ENCODE results near the gene EPG5. TPM values are rescaled to one million over a fixed set of nuclear protein-coding genes. Genes with fewer than 3 reads are reported as not detected.

Gene EPG5
- polyA plus RNA-seq, 1 donor from 2014 or later: 18.0 TPM

DNA sequence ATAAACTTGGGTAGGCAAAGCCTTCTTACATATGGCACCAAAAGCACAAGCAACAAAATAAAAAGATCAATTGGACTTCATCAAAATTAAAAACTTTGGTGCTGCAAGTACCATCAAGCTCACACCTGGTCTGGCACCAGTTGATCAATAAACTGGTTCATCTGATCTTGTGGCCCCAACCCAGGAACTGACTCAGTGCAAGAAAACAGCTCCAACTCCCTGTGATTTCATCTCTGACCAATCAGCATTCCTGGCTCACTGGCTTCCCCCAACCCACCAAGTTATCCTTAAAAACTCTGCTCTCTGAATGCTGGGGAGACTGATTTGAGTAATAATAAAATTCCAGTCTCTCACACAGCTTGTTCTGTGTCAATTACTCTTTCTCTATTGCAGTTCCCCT lies 8.4 kb downstream of the EPG5 start:
- no peaks in the 10 kb centered on the region for H3F3A ChIP-seq (ENCODE audit: insufficient read depth, low read length, poor library complexity, severe bottlenecking)
- TF ChIP-seq, protein P1, sequence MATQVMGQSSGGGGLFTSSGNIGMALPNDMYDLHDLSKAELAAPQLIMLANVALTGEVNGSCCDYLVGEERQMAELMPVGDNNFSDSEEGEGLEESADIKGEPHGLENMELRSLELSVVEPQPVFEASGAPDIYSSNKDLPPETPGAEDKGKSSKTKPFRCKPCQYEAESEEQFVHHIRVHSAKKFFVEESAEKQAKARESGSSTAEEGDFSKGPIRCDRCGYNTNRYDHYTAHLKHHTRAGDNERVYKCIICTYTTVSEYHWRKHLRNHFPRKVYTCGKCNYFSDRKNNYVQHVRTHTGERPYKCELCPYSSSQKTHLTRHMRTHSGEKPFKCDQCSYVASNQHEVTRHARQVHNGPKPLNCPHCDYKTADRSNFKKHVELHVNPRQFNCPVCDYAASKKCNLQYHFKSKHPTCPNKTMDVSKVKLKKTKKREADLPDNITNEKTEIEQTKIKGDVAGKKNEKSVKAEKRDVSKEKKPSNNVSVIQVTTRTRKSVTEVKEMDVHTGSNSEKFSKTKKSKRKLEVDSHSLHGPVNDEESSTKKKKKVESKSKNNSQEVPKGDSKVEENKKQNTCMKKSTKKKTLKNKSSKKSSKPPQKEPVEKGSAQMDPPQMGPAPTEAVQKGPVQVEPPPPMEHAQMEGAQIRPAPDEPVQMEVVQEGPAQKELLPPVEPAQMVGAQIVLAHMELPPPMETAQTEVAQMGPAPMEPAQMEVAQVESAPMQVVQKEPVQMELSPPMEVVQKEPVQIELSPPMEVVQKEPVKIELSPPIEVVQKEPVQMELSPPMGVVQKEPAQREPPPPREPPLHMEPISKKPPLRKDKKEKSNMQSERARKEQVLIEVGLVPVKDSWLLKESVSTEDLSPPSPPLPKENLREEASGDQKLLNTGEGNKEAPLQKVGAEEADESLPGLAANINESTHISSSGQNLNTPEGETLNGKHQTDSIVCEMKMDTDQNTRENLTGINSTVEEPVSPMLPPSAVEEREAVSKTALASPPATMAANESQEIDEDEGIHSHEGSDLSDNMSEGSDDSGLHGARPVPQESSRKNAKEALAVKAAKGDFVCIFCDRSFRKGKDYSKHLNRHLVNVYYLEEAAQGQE (IDR thresholded peaks at IDR 0.05; ENCODE audit: borderline replicate concordance): no peak
- TF ChIP-seq, protein P2, sequence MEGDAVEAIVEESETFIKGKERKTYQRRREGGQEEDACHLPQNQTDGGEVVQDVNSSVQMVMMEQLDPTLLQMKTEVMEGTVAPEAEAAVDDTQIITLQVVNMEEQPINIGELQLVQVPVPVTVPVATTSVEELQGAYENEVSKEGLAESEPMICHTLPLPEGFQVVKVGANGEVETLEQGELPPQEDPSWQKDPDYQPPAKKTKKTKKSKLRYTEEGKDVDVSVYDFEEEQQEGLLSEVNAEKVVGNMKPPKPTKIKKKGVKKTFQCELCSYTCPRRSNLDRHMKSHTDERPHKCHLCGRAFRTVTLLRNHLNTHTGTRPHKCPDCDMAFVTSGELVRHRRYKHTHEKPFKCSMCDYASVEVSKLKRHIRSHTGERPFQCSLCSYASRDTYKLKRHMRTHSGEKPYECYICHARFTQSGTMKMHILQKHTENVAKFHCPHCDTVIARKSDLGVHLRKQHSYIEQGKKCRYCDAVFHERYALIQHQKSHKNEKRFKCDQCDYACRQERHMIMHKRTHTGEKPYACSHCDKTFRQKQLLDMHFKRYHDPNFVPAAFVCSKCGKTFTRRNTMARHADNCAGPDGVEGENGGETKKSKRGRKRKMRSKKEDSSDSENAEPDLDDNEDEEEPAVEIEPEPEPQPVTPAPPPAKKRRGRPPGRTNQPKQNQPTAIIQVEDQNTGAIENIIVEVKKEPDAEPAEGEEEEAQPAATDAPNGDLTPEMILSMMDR (IDR thresholded peaks at IDR 0.05; ENCODE audit: poor library complexity, severe bottlenecking): no peak
- no peak for TF ChIP-seq SMC3 (conservative IDR thresholded peaks at IDR 0.05; ENCODE audit: poor library complexity)
- TF ChIP-seq POLR2AphosphoS5 (IDR thresholded peaks at IDR 0.05): no peak
- TF ChIP-seq EZH2 (IDR thresholded peaks at IDR 0.05; ENCODE audit: borderline replicate concordance, insufficient read depth, low read length, poor library complexity, severe bottlenecking): no peak
- no peak for TF ChIP-seq TAF1 (IDR thresholded peaks at IDR 0.05; ENCODE audit: low read depth)
- no peak for TF ChIP-seq MXI1 (conservative IDR thresholded peaks at IDR 0.05; ENCODE audit: poor library complexity, severe bottlenecking)
- no peak for TF ChIP-seq RAD21 (conservative IDR thresholded peaks at IDR 0.05)
- TF ChIP-seq EP300 (conservative IDR thresholded peaks at IDR 0.05; ENCODE audit: poor library complexity, severe bottlenecking): no peak
- H3K9me3 ChIP-seq (ENCODE audit: low read length): no peaks in the 10 kb centered on the region
- H3K9ac ChIP-seq (ENCODE audit: low read length): no peak overlapping the region
- H3K9me2 ChIP-seq (ENCODE audit: insufficient read depth, low read length): no peaks in the 10 kb centered on the region
- H3K27me3 ChIP-seq (ENCODE audit: insufficient read depth, low read depth, low read length): no peaks in the 10 kb centered on the region
- H3K27ac ChIP-seq (ENCODE audit: low read length): no peak overlapping the region
- no peak overlapping the region for H3K4me3 ChIP-seq (ENCODE audit: low read length)
- peaks cover 2% of the 10 kb centered on the region for H3K36me3 ChIP-seq (ENCODE audit: insufficient read depth, low read length)
- H2AFZ ChIP-seq (ENCODE audit: low read depth, low read length): no peak overlapping the region
- no peak overlapping the region for H3K4me2 ChIP-seq (ENCODE audit: low read length)
- H3K79me2 ChIP-seq (replicated peaks; ENCODE audit: insufficient read depth, low read length): peaks cover 2% of the 10 kb centered on the region
- H4K20me1 ChIP-seq (ENCODE audit: insufficient read depth): no peaks in the 10 kb centered on the region

DNA sequence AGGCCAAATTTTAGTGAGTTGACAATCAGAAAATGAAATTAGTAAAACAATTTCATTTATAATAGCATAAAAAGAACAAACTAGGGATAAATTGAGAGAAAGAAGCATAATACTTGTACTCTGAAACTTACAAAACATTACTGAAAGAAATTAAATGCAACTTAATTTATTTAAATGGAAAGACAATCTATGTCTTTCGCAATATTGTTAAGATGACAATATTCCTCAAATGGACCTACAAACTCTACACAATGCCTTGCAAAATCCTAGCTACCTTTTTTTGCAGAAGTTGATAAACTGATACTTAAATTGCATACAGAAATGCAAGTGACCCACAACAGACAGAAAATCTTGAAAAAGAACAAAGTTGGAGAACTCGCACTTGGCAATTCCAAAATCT lies 9.1 kb downstream of the EPG5 start:
- H3K36me3 ChIP-seq (ENCODE audit: insufficient read depth, low read length): peaks cover 5% of the 10 kb centered on the region
- H3K79me2 ChIP-seq (replicated peaks; ENCODE audit: insufficient read depth, low read length): no peaks in the 10 kb centered on the region
- no peak overlapping the region for H3K27ac ChIP-seq (ENCODE audit: low read length)
- H3K9me3 ChIP-seq (ENCODE audit: low read length): no peaks in the 10 kb centered on the region
- no peak overlapping the region for H3K9ac ChIP-seq (ENCODE audit: low read length)
- no peak overlapping the region for H3K4me2 ChIP-seq (ENCODE audit: low read length)
- no peak overlapping the region for H3K4me3 ChIP-seq (ENCODE audit: low read length)
- TF ChIP-seq RAD21 (conservative IDR thresholded peaks at IDR 0.05) (no peak), POLR2AphosphoS5 (IDR thresholded peaks at IDR 0.05) (no peak), TAF1 (IDR thresholded peaks at IDR 0.05; ENCODE audit: low read depth) (no peak), EZH2 (IDR thresholded peaks at IDR 0.05; ENCODE audit: borderline replicate concordance, insufficient read depth, low read length, poor library complexity, severe bottlenecking) (no peak), MXI1 (conservative IDR thresholded peaks at IDR 0.05; ENCODE audit: poor library complexity, severe bottlenecking) (no peak), EP300 (conservative IDR thresholded peaks at IDR 0.05; ENCODE audit: poor library complexity, severe bottlenecking) (no peak), SMC3 (conservative IDR thresholded peaks at IDR 0.05; ENCODE audit: poor library complexity) (no peak)
- TF ChIP-seq, protein P1 (IDR thresholded peaks at IDR 0.05; ENCODE audit: borderline replicate concordance): no peak
- TF ChIP-seq, protein P2 (IDR thresholded peaks at IDR 0.05; ENCODE audit: poor library complexity, severe bottlenecking): no peak
- H2AFZ ChIP-seq (ENCODE audit: low read depth, low read length): no peak overlapping the region
- H3F3A ChIP-seq (ENCODE audit: insufficient read depth, low read length, poor library complexity, severe bottlenecking): no peaks in the 10 kb centered on the region
- H3K9me2 ChIP-seq (ENCODE audit: insufficient read depth, low read length): no peaks in the 10 kb centered on the region
- H4K20me1 ChIP-seq (ENCODE audit: insufficient read depth): no peaks in the 10 kb centered on the region
- H3K27me3 ChIP-seq (ENCODE audit: insufficient read depth, low read depth, low read length): no peaks in the 10 kb centered on the region
